ENCODE results near the gene CASZ1.

- TF ChIP-seq CTCF (IDR thresholded peaks at IDR 0.05) (no peak), POLR2A (IDR thresholded peaks at IDR 0.05) (no peak)
Measured at GRCh38 chr1:10744029-10744428, 52.4 kb downstream of the CASZ1 start.

All from esophagus squamous epithelium (tissue), 4 donors.